SJSA1 (cell line): ENCODE data around the gene BMPR2. TPM values are rescaled to one million over a fixed set of nuclear protein-coding genes. Genes with fewer than 3 reads are reported as not detected.

ENCODE experiments used
- DNase-seq, 2 experiments: peaks; one replicate each; pipeline ENCODE4 v3.0.0-alpha.2; 2015 to 2020; ENCODE audit warnings: low spot score in 2 of 2, low read depth in 1 of 2
- H3K27ac ChIP-seq: fragments of 250-450 bp; sonication (Bioruptor Pico); 2 replicates; pipeline ENCODE4 v1.5.1; 2020; ENCODE audit warnings: mild to moderate bottlenecking, moderate library complexity
- H3K27me3 ChIP-seq: fragments of 250-450 bp; sonication (Bioruptor Pico); replicated peaks from 2 replicates; pipeline ENCODE4 v1.5.1; 2020; ENCODE audit warnings: mild to moderate bottlenecking, moderate library complexity
- H3K36me3 ChIP-seq: fragments of 250-450 bp; sonication (Bioruptor Pico); 2 replicates; pipeline ENCODE4 v1.5.1; 2020; ENCODE audit warnings: mild to moderate bottlenecking
- H3K4me1 ChIP-seq: fragments of 250-450 bp; sonication (Bioruptor Pico); replicated peaks from 2 replicates; pipeline ENCODE4 v1.6.1; 2021; ENCODE audit warnings: mild to moderate bottlenecking
- H3K4me3 ChIP-seq: fragments of 250-450 bp; sonication (Bioruptor Pico); 2 replicates; pipeline ENCODE4 v1.5.1; 2020; ENCODE audit warnings: mild to moderate bottlenecking
- H3K9me3 ChIP-seq: fragments of 250-450 bp; sonication (Bioruptor Pico); replicated peaks from 2 replicates; pipeline ENCODE4 v1.5.1; 2020; ENCODE audit warnings: mild to moderate bottlenecking
- total RNA-seq: library from RNA; depleted of rRNA; stranded (reverse); fragments of >200 nt; shearing (Covaris generic); gene quantifications from 2 replicates; pipeline ENCODE4 v1.2.3, GENCODE V29; 2014

Gene BMPR2
- total RNA-seq, 1 experiment from 2014 or later, result 35.5 TPM

GRCh38 chr2:202583709-202584219, 207.6 kb downstream of the BMPR2 start:
- no peak overlapping the region for H3K27ac ChIP-seq
- H3K4me3 ChIP-seq, result no peak overlapping the region
- DNase-seq, result no peak
- H3K4me1 ChIP-seq, result peaks cover 4% of the 10 kb centered on the region; the same call in 1 of the 2 replicates
- H3K27me3 ChIP-seq, result no peaks in the 10 kb centered on the region
- H3K36me3 ChIP-seq, result no peaks in the 10 kb centered on the region
- H3K9me3 ChIP-seq, result no peaks in the 10 kb centered on the region; the same call in 1 of the 2 replicates

- DNase-seq, result peak; percentile 57 to 75
- H3K36me3 ChIP-seq, result no peaks in the 10 kb centered on the region
- H3K4me3 ChIP-seq, result no peak overlapping the region
- peaks cover 7% of the 10 kb centered on the region; the same call in 1 of the 2 replicates for H3K4me1 ChIP-seq
- H3K9me3 ChIP-seq, result no peaks in the 10 kb centered on the region
- no peaks in the 10 kb centered on the region for H3K27me3 ChIP-seq
- no peak overlapping the region for H3K27ac ChIP-seq
Measured at GRCh38 chr2:202588647-202589581, 212.8 kb downstream of the BMPR2 start.

- Histone ChIP-seq H3K27me3 (no peaks in the 10 kb centered on the region), H3K4me3 (no peak overlapping the region), H3K36me3 (no peaks in the 10 kb centered on the region), H3K9me3 (no peaks in the 10 kb centered on the region), H3K27ac (no peak overlapping the region), H3K4me1 (peaks cover 7% of the 10 kb centered on the region; the same call in 1 of the 2 replicates)
- no peak for DNase-seq
Measured at GRCh38 chr2:202589582-202589949, 213.4 kb downstream of the BMPR2 start.

- Histone ChIP-seq H3K4me3 (no peak overlapping the region), H3K36me3 (no peaks in the 10 kb centered on the region), H3K9me3 (no peaks in the 10 kb centered on the region), H3K27me3 (no peaks in the 10 kb centered on the region), H3K27ac (no peak overlapping the region), H3K4me1 (peaks cover 7% of the 10 kb centered on the region; the same call in 1 of the 2 replicates)
- DNase-seq, result no peak
Measured at GRCh38 chr2:202592566-202592965, 216.4 kb downstream of the BMPR2 start.

- H3K36me3 ChIP-seq, result no peaks in the 10 kb centered on the region
- no peak overlapping the region for H3K27ac ChIP-seq
- no peak overlapping the region for H3K4me3 ChIP-seq
- H3K4me1 ChIP-seq, result no peaks in the 10 kb centered on the region
- H3K9me3 ChIP-seq, result no peaks in the 10 kb centered on the region
- no peaks in the 10 kb centered on the region for H3K27me3 ChIP-seq
- no peak for DNase-seq
Measured at GRCh38 chr2:202599105-202599504, 223.0 kb downstream of the BMPR2 start.

- no peaks in the 10 kb centered on the region for H3K36me3 ChIP-seq
- H3K27ac ChIP-seq, result no peak overlapping the region
- no peak for DNase-seq
- no peaks in the 10 kb centered on the region for H3K9me3 ChIP-seq
- H3K27me3 ChIP-seq, result no peaks in the 10 kb centered on the region
- H3K4me3 ChIP-seq, result no peak overlapping the region
- no peaks in the 10 kb centered on the region for H3K4me1 ChIP-seq
Measured at GRCh38 chr2:202599911-202600310, 223.8 kb downstream of the BMPR2 start.

GRCh38 chr2:202604699-202605098, 228.6 kb downstream of the BMPR2 start:
- DNase-seq, result no peak
- no peak overlapping the region for H3K27ac ChIP-seq
- H3K36me3 ChIP-seq, result no peaks in the 10 kb centered on the region
- no peaks in the 10 kb centered on the region for H3K4me1 ChIP-seq
- no peaks in the 10 kb centered on the region for H3K9me3 ChIP-seq
- no peak overlapping the region for H3K4me3 ChIP-seq
- H3K27me3 ChIP-seq, result no peaks in the 10 kb centered on the region

- no peak for DNase-seq
- Histone ChIP-seq H3K27me3 (no peaks in the 10 kb centered on the region), H3K27ac (no peak overlapping the region), H3K4me1 (no peaks in the 10 kb centered on the region), H3K4me3 (no peak overlapping the region), H3K36me3 (no peaks in the 10 kb centered on the region), H3K9me3 (no peaks in the 10 kb centered on the region)
Measured at GRCh38 chr2:202605174-202605573, 229.0 kb downstream of the BMPR2 start.

GRCh38 chr2:202608142-202608852, 232.2 kb downstream of the BMPR2 start:
- no peak overlapping the region for H3K4me3 ChIP-seq
- H3K27ac ChIP-seq, result no peak overlapping the region
- peaks cover 4% of the 10 kb centered on the region; the same call in 1 of the 2 replicates for H3K4me1 ChIP-seq
- no peaks in the 10 kb centered on the region for H3K9me3 ChIP-seq
- no peaks in the 10 kb centered on the region for H3K36me3 ChIP-seq
- no peak for DNase-seq
- no peaks in the 10 kb centered on the region for H3K27me3 ChIP-seq

- Histone ChIP-seq H3K4me3 (no peak overlapping the region), H3K27me3 (no peaks in the 10 kb centered on the region), H3K4me1 (peaks cover 4% of the 10 kb centered on the region; the same call in 1 of the 2 replicates), H3K9me3 (no peaks in the 10 kb centered on the region), H3K36me3 (no peaks in the 10 kb centered on the region), H3K27ac (no peak overlapping the region)
- DNase-seq, result no peak
Measured at GRCh38 chr2:202609381-202610145, 233.4 kb downstream of the BMPR2 start.

GRCh38 chr2:202610380-202610779, 234.3 kb downstream of the BMPR2 start:
- Histone ChIP-seq H3K4me1 (peaks cover 4% of the 10 kb centered on the region; the same call in 1 of the 2 replicates), H3K9me3 (no peaks in the 10 kb centered on the region), H3K27me3 (no peaks in the 10 kb centered on the region), H3K27ac (no peak overlapping the region), H3K36me3 (no peaks in the 10 kb centered on the region), H3K4me3 (no peak overlapping the region)
- DNase-seq, result no peak

GRCh38 chr2:202612145-202612544, 236.0 kb downstream of the BMPR2 start:
- H3K36me3 ChIP-seq, result no peaks in the 10 kb centered on the region
- no peak for DNase-seq
- H3K4me1 ChIP-seq, result peaks cover 4% of the 10 kb centered on the region; the same call in 1 of the 2 replicates
- no peak overlapping the region for H3K27ac ChIP-seq
- H3K27me3 ChIP-seq, result no peaks in the 10 kb centered on the region
- no peaks in the 10 kb centered on the region for H3K9me3 ChIP-seq
- H3K4me3 ChIP-seq, result no peak overlapping the region

- Histone ChIP-seq H3K27me3 (no peaks in the 10 kb centered on the region), H3K27ac (no peak overlapping the region), H3K36me3 (no peaks in the 10 kb centered on the region), H3K4me3 (no peak overlapping the region), H3K4me1 (peaks cover 4% of the 10 kb centered on the region; the same call in 1 of the 2 replicates), H3K9me3 (no peaks in the 10 kb centered on the region)
- DNase-seq, result no peak
Measured at GRCh38 chr2:202613479-202613878, 237.4 kb downstream of the BMPR2 start.
